ENCODE measurements around the gene TDRD10.

The TDRD10 gene

DNA sequence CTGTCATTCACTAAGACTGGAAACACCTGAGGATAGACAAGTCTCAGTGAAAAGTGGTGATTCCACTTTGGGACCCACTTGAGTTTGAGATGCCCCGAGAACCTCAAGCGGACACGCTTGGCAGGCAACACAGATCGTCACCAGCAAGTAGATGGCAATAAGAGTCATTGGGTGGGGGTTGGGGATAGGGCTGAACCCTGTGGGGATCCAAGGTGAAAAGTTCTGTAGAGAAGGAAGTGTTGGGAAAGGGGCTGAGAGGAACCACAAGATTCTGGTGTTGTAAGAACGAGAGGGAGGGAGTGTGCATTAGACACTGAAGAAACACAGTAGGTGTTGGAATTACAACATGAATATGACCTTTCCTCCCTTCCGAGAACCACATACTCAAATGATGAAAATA is 45.4 kb upstream of the TDRD10 start:
- no peak for TF ChIP-seq FOXP2 (optimal IDR thresholded peaks at IDR 0.05; ENCODE audit: borderline replicate concordance, extremely low read depth, extremely low read length, insufficient read depth)
- no peak for TF ChIP-seq POLR2AphosphoS5 (IDR thresholded peaks at IDR 0.05; ENCODE audit: low read depth, low read length)
- TF ChIP-seq TAF1 (IDR thresholded peaks at IDR 0.05; ENCODE audit: borderline replicate concordance, insufficient read depth, low read length) = no peak
- TF ChIP-seq, protein P1, sequence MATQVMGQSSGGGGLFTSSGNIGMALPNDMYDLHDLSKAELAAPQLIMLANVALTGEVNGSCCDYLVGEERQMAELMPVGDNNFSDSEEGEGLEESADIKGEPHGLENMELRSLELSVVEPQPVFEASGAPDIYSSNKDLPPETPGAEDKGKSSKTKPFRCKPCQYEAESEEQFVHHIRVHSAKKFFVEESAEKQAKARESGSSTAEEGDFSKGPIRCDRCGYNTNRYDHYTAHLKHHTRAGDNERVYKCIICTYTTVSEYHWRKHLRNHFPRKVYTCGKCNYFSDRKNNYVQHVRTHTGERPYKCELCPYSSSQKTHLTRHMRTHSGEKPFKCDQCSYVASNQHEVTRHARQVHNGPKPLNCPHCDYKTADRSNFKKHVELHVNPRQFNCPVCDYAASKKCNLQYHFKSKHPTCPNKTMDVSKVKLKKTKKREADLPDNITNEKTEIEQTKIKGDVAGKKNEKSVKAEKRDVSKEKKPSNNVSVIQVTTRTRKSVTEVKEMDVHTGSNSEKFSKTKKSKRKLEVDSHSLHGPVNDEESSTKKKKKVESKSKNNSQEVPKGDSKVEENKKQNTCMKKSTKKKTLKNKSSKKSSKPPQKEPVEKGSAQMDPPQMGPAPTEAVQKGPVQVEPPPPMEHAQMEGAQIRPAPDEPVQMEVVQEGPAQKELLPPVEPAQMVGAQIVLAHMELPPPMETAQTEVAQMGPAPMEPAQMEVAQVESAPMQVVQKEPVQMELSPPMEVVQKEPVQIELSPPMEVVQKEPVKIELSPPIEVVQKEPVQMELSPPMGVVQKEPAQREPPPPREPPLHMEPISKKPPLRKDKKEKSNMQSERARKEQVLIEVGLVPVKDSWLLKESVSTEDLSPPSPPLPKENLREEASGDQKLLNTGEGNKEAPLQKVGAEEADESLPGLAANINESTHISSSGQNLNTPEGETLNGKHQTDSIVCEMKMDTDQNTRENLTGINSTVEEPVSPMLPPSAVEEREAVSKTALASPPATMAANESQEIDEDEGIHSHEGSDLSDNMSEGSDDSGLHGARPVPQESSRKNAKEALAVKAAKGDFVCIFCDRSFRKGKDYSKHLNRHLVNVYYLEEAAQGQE (IDR thresholded peaks at IDR 0.05; ENCODE audit: insufficient read depth in 1 of 2, low read depth in 2 of 2, low read length in 2 of 2) = no peak
- no peak for TF ChIP-seq SIN3A (IDR thresholded peaks at IDR 0.05; ENCODE audit: borderline replicate concordance, insufficient read depth, low read length)

DNA sequence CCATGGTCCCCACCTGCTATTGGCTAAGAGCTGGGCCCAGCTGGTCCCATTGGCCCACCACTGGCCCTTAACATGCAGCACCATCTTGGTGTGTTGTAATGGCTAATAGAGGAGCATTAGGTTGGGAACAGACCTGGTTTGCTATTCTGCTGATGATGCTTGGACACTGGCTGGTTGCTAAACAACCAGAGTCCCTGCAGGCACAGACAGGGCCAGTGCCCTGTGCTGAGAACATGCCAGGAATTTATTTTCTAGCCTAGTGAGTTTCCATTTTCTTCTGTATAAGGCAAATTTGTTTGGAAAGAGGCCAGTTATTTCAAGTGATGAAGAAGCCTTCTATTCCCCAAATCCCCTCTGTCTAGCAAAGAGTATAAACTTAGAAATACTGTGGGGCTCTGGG is 42.9 kb upstream of the TDRD10 start:
- TF ChIP-seq FOXP2 (optimal IDR thresholded peaks at IDR 0.05; ENCODE audit: borderline replicate concordance, extremely low read depth, extremely low read length, insufficient read depth) (no peak), TAF1 (IDR thresholded peaks at IDR 0.05; ENCODE audit: borderline replicate concordance, insufficient read depth, low read length) (no peak)

DNA sequence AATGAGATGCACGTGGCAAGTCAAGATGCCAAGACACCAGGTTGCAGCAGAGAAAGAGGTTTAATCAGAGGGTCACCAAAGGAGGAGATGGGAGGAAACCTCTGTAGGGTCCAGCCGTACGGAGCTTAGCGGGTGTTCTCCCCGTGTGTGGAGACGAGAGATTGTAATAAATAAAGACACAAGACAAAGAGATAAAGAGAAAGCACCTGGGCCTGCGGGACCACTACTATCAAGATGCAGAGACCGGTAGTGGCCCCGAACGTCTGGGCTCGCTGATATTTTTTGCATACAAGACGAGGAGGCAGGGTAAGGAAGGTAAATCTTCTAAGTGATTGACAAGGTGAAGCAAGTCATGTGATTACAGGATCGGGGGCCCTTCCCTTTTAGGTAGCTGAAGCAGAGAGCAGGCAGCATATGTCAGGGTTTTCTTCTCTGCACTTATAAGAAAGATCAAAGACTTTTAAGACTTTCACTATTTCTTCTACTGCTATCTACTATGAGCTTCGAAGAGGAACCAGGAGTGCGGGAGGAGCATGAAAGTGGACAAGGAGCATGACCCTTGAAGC is 41.2 kb upstream of the TDRD10 start:
- TF ChIP-seq SIN3A (IDR thresholded peaks at IDR 0.05; ENCODE audit: borderline replicate concordance, insufficient read depth, low read length) (no peak), FOXP2 (optimal IDR thresholded peaks at IDR 0.05; ENCODE audit: borderline replicate concordance, extremely low read depth, extremely low read length, insufficient read depth) (no peak), POLR2AphosphoS5 (IDR thresholded peaks at IDR 0.05; ENCODE audit: low read depth, low read length) (no peak), TAF1 (IDR thresholded peaks at IDR 0.05; ENCODE audit: borderline replicate concordance, insufficient read depth, low read length) (no peak)
- TF ChIP-seq, protein P1 (IDR thresholded peaks at IDR 0.05; ENCODE audit: insufficient read depth in 1 of 2, low read depth in 2 of 2, low read length in 2 of 2) = no peak

DNA sequence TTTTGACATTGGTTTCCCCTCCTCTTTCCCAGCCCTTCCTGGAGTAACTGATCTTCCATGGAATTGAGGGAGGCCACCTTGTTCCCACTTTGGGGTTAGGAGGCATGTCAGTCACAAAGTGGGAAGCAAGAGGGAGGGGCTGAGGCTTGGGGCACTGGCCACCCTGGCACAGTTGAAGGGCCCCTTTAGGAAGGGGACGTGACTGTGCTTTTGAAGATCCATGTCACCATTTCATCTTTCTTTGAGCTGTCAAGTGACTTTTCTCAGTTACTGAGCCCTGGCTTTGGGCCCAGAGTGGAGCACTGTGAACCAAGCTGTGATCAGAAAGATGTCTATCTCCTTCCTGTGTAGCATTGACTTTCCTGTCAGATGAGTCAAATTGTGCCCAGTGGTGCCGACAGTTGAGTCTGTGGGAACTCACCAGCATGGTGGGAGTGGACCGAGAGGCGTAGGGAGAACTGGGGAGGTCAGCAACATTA is 38.5 kb upstream of the TDRD10 start:
- TF ChIP-seq, protein P1 (IDR thresholded peaks at IDR 0.05; ENCODE audit: insufficient read depth in 1 of 2, low read depth in 2 of 2, low read length in 2 of 2) = no peak; a peak in 1 of 4 replicates
- TF ChIP-seq SIN3A (IDR thresholded peaks at IDR 0.05; ENCODE audit: borderline replicate concordance, insufficient read depth, low read length) = peak; percentile 71; the same call in 1 of the 2 replicates

DNA sequence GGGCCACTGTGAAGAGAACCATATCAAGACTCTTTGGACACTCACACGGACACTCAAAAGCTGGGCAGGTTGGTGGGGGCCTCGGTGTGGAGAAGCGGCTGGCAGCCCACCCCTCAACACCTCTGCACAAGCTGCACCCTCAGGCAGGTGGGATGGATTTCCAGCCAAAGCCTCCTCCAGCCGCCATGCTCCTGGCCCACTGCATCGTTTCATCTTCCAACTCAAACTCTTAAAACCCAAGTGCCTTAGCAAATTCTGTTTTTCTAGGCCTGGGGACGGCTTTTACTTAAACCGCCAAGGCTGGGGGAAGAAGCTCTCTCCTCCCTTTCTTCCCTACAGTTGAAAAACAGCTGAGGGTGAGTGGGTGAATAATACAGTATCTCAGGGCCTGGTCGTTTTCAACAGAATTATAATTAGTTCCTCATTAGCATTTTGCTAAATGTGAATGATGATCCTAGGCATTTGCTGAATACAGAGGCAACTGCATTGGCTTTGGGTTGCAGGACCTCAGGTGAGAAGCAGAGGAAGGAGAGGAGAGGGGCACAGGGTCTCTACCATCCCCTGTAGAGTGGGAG is 36.3 kb upstream of the TDRD10 start:
- TF ChIP-seq SIN3A (IDR thresholded peaks at IDR 0.05; ENCODE audit: borderline replicate concordance, insufficient read depth, low read length) = no peak
- TF ChIP-seq, protein P1 (IDR thresholded peaks at IDR 0.05; ENCODE audit: insufficient read depth in 1 of 2, low read depth in 2 of 2, low read length in 2 of 2) = no peak
- TF ChIP-seq TAF1 (IDR thresholded peaks at IDR 0.05; ENCODE audit: borderline replicate concordance, insufficient read depth, low read length) = no peak
- no peak for TF ChIP-seq POLR2AphosphoS5 (IDR thresholded peaks at IDR 0.05; ENCODE audit: low read depth, low read length)
- TF ChIP-seq FOXP2 (optimal IDR thresholded peaks at IDR 0.05; ENCODE audit: borderline replicate concordance, extremely low read depth, extremely low read length, insufficient read depth) = no peak
